Esophagus muscularis mucosa (tissue), 3 donors: ENCODE results near the gene LAMP2.

Experiments
- CTCF ChIP-seq, 3 experiments: fragments of 200-600 bp in 2 of 3; fragments of 450-650 bp in 1 of 3; sonication (generic) in 2 of 3; IDR thresholded peaks; one replicate each; pipeline ENCODE4 v1.5.1; 2017 to 2019; ENCODE audit warnings: antibody characterized with exemption in 3 of 3, mild to moderate bottlenecking in 2 of 3, moderate library complexity in 1 of 3
- POLR2A ChIP-seq: fragments of 450-650 bp; IDR thresholded peaks from one replicate; pipeline ENCODE4 v1.6.1; 2017; ENCODE audit warnings: antibody characterized with exemption, moderate library complexity, mild to moderate bottlenecking, low read depth
- POLR2AphosphoS5 ChIP-seq, 2 donors: sonication (generic); formaldehyde crosslinking; IDR thresholded peaks; one replicate each; pipeline ENCODE4 v1.6.1; 2017; ENCODE audit warnings: antibody characterized with exemption in 2 of 2

GRCh38 chrX:120379937-120380681 is 89.0 kb downstream of the LAMP2 start:
- TF ChIP-seq POLR2A (no peak), CTCF (IDR thresholded peaks at IDR 0.05) (no peak), POLR2AphosphoS5 (IDR thresholded peaks at IDR 0.05) (no peak)
